VCaP (cell line): ENCODE data around the gene NEK6.

Experiments used
- H3K27ac ChIP-seq: fragments of 450-650 bp; 2 replicates; pipeline ENCODE4 v1.5.1; 2017
- CTCF ChIP-seq: fragments of 450-650 bp; conservative IDR thresholded peaks from 2 replicates; pipeline ENCODE4 v1.5.1; 2017; ENCODE audit warnings: mild to moderate bottlenecking, moderate library complexity

The NEK6 gene

GRCh38 chr9:124214116-124214515, 43.6 kb upstream of the NEK6 start:
- no peak for TF ChIP-seq CTCF
- H3K27ac ChIP-seq = no peak overlapping the region

- no peak overlapping the region for H3K27ac ChIP-seq
- no peak for TF ChIP-seq CTCF
Observed at GRCh38 chr9:124214596-124215367, 43.0 kb upstream of the NEK6 start.

DNA sequence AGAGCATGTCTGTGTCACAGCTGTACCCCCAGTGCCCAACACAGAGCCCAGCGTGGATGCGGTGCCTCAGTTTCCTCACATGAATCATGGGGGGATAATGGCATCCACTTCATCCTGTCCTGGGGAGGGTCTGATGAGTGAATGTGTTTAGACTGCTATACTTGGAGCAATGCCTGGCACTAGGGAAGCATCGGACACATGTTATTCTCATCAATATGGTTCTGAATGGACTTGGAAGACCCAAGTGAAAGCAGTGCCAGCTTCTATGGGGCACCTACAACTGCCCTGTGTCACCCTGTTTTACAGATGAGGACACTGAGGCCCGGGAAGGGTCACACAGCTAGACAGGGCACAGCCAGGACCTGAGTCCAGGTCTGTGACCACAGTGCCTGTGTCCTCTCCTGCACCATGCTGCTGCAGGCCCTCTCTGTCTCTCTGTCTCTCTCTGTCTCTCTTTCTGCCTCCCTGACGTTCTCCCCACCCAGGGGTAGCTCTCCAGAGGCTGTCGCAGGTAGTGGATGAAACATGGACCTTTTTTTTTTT, 42.3 kb upstream of the NEK6 start:
- no peak for TF ChIP-seq CTCF
- no peak overlapping the region for H3K27ac ChIP-seq

DNA sequence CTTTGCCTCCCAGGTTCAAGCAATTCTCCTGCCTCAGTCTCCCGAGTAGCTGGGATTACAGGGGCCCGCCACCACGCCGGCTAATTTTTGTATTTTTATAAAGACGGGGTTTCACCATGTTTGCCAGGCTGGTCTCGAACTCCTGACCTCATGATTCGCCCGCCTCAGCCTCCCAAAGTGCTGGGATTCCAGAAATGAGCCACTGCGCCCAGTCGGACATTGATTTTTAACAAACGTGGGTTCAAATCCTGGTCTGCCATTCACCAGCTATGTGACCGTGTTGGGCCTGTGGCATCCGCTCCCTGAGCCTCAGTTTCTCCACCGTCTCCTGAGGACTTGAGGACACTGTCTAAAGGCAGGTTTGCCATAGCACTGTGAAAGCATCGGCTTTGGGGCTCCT, 41.8 kb upstream of the NEK6 start:
- TF ChIP-seq CTCF = no peak
- H3K27ac ChIP-seq = no peak overlapping the region

DNA sequence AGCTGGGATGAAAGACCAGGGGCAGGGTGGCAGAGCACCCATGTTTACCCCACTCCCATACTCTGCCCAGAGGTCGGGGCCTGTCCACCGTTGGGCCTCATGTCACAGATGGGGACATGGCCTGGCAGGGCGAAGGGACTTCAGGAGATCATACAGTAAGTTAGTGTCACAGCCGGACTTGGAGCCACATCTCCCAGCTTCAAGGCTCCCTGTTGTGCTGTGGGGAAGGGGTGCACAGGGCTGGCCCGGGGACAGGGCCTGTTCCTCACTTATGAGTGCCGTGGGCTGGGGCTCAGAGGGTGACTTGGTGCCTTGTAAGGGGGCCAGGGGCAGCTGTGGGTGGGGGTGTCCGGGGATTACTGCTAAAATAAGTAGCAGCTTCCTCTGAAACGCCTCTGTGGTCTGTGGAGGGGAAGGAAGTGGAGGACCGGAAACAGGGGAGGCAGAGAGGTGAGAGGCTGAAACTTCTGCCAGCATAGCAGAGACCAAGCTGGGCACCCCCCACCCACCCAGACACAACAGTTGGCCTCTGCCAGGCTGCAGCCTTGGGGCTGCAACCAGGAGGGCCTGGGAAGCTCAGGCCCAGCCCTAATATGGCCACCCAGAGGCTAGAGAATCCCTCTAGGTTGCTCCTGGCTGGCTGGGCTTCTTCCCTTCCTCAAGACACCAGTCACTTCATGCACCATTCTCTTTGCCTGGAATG, 41.1 kb upstream of the NEK6 start:
- no peak for TF ChIP-seq CTCF
- H3K27ac ChIP-seq = no peak overlapping the region; the same call in 1 of the 2 replicates

DNA sequence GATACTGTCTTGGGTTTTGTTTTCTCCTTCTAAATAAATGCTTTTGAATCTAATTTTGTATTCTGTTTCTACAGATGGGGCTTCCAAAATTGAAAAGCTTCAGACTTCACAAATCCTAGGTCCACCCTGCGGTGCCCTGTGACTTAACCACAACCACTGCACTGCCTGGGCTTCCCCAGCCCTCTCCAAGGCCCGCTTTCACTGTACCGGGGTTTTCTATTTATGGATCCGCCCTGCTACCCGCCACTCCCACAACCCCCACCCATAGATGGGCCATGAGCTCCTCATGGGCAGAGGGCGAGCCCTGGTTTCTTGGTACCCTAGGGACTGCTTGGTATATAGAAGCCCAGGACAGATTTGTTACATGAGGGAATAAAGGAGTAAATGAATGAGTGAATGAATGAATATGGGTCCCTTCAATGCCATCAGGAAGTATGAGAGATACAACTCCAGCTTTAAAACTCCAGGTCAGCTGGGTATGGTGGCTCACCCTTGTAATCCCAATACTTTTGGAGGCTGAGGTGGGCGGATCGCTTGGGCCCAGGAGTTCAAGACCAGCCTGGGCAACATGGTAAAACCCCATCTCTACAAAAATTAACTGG, 39.8 kb upstream of the NEK6 start:
- TF ChIP-seq CTCF = no peak
- peak overlapping the region; percentile 98; the same call in 1 of the 2 replicates for H3K27ac ChIP-seq

DNA sequence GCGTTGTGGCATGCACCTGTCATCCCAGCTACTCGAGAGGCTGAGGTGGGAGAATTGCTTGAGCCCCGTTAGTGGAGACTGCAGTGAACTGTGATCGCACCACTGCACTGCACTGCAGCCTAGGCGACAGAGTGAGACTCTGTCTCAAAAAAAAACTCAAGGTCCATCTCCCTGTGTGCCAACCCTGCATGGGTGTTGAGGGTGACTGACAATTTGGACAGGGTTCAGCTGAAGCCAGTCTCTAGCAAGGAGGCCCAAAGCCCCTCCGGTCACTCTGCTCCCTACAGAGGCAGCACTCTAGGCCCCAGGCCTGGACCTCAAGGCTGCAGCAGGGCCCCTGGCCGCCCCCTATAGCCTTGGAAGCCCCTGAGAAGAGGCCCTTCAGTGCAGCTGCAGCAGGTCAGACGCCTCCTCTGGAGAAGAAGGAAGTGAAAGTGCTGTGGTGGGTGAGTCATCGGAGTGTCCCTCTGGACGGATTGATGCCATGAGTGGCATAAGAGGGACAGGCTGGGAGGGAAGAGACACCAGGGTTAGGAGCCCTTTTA, 39.2 kb upstream of the NEK6 start:
- H3K27ac ChIP-seq = peak overlapping the region; percentile 98; the same call in 1 of the 2 replicates
- TF ChIP-seq CTCF = no peak
